SK-N-SH (cell line): Measurements from ENCODE around the gene LIPE. TPM values are rescaled to one million over a fixed set of nuclear protein-coding genes. Genes with fewer than 3 reads are reported as not detected.

Experiments
- CTCF ChIA-PET: fragments of 300-600, 350-600 bp; formaldehyde crosslinking; extraction: SDS; loops from one replicate; lab custom pipeline; 2021; lab: Yijun Ruan, JAX
- POLR2A ChIA-PET: fragments of 350-600 bp; sonication (Branson Sonifier 250); formaldehyde crosslinking; extraction: SDS; loops from one replicate; lab custom pipeline; 2020; ENCODE audit warnings: antibody characterized with exemption, inconsistent platforms; lab: Yijun Ruan, JAX
- DNase-seq: peaks from one replicate; pipeline ENCODE4 v3.0.0; 2012
- H2AFZ ChIP-seq: fragments of 200-600 bp; sonication (generic); 2 replicates; pipeline ENCODE4 v1.8.1; 2016; ENCODE audit warnings: antibody characterized with exemption, mild to moderate bottlenecking, low read depth
- H3F3A ChIP-seq: fragments of 200-600 bp; sonication (generic); replicated peaks from 2 replicates; pipeline ENCODE3; 2016; ENCODE audit warnings: antibody characterized with exemption, mild to moderate bottlenecking; ENCODE audit not compliant: insufficient read depth
- H3K27ac ChIP-seq, 2 experiments: fragments of 200-500 bp in 1 of 2; fragments of 200-600 bp in 1 of 2; sonication (Bioruptor generic) in 1 of 2; sonication (generic), shearing (Covaris generic) in 1 of 2; 2 replicates each; pipeline versions ENCODE4 v1.5.1 to v1.6.1; 2014 to 2016; ENCODE audit warnings: low read depth in 2 of 2, inconsistent platforms in 1 of 2, low read length in 1 of 2, mild to moderate bottlenecking in 1 of 2, mixed read lengths in 1 of 2
- H3K27me3 ChIP-seq: fragments of 200-600 bp; sonication (generic), shearing (Covaris generic); 2 replicates; pipeline ENCODE4 v1.6.1; 2016; ENCODE audit warnings: mixed run types; ENCODE audit not compliant: insufficient read depth
- H3K36me3 ChIP-seq, 2 experiments: fragments of 200-500 bp in 1 of 2; fragments of 200-600 bp in 1 of 2; sonication (Bioruptor generic) in 1 of 2; sonication (generic) in 1 of 2; replicated peaks in 1 of 2; 2 replicates each; pipeline versions ENCODE3 to v1.5.1; 2014 to 2016; ENCODE audit warnings: low read length in 1 of 2, mild to moderate bottlenecking in 1 of 2; ENCODE audit not compliant: insufficient read depth in 2 of 2, control insufficient read depth in 1 of 2
- H3K4me1 ChIP-seq, 2 experiments: fragments of 200-500 bp in 1 of 2; fragments of 200-600 bp in 1 of 2; sonication (Bioruptor generic) in 1 of 2; sonication (generic), shearing (Covaris generic) in 1 of 2; 2 replicates each; pipeline versions ENCODE4 v1.5.1 to v1.6.1; 2014 to 2016; ENCODE audit warnings: low read depth in 1 of 2, low read length in 1 of 2, mixed run types in 1 of 2; ENCODE audit not compliant: insufficient read depth in 2 of 2, control insufficient read depth in 1 of 2
- H3K4me2 ChIP-seq: fragments of 200-600 bp; sonication (generic), shearing (Covaris generic); 2 replicates; pipeline ENCODE4 v1.6.1; 2017; ENCODE audit warnings: mixed run types
- H3K4me3 ChIP-seq, 2 experiments: fragments of 200-500 bp in 1 of 2; fragments of 200-600 bp in 1 of 2; sonication (Bioruptor generic) in 1 of 2; sonication (generic), shearing (Covaris generic) in 1 of 2; 2 replicates each; pipeline versions ENCODE4 v1.5.1 to v1.8.1; 2014 to 2016; ENCODE audit warnings: low read depth in 2 of 2, inconsistent platforms in 1 of 2, low read length in 1 of 2, mild to moderate bottlenecking in 1 of 2, mixed read lengths in 1 of 2, moderate library complexity in 1 of 2
- H3K79me2 ChIP-seq: fragments of 200-600 bp; sonication (generic); 2 replicates; pipeline ENCODE4 v1.8.1; 2017; ENCODE audit warnings: mild to moderate bottlenecking; ENCODE audit not compliant: insufficient read depth
- H3K9ac ChIP-seq: fragments of 200-600 bp; sonication (generic); 2 replicates; pipeline ENCODE4 v1.6.1; 2017; ENCODE audit warnings: mixed run types
- H3K9me2 ChIP-seq: fragments of 200-600 bp; sonication (generic); 2 replicates; pipeline ENCODE4 v1.6.1; 2017; ENCODE audit warnings: mixed run types
- H3K9me3 ChIP-seq: fragments of 200-600 bp; sonication (generic); 2 replicates; pipeline ENCODE4 v1.6.1; 2017; ENCODE audit warnings: mixed run types, mild to moderate bottlenecking, moderate library complexity
- H4K20me1 ChIP-seq: fragments of 200-600 bp; sonication (generic); 2 replicates; pipeline ENCODE4 v1.6.1; 2017; ENCODE audit warnings: mild to moderate bottlenecking, mixed run types; ENCODE audit not compliant: insufficient read depth
- CHD2 ChIP-seq: fragments of 150-350 bp; IDR thresholded peaks from 2 replicates; pipeline ENCODE4 v1.6.1; 2018; ENCODE audit warnings: low read length; ENCODE audit not compliant: partially characterized antibody
- CTCF ChIP-seq: fragments of 200-600 bp; sonication (generic); IDR thresholded peaks from 2 replicates; pipeline ENCODE4 v1.6.1; 2017; ENCODE audit warnings: antibody characterized with exemption, mild to moderate bottlenecking, moderate library complexity
- EP300 ChIP-seq, 2 experiments: IDR thresholded peaks; 2 replicates each; pipeline versions ENCODE4 v1.4.0 to v1.6.1; 2012; ENCODE audit warnings: borderline replicate concordance in 1 of 2, low read depth in 1 of 2, low read length in 1 of 2
- FOXJ3 ChIP-seq: sonication (generic); formaldehyde crosslinking; IDR thresholded peaks from 2 replicates; pipeline ENCODE4 v1.5.1; 2020; ENCODE audit warnings: mild to moderate bottlenecking, missing genetic modification reagents
- FOXM1 ChIP-seq: IDR thresholded peaks from 2 replicates; pipeline ENCODE4 v1.4.0; 2012; ENCODE audit warnings: low read depth, mild to moderate bottlenecking
- GATA2 ChIP-seq: sonication (generic); formaldehyde crosslinking; IDR thresholded peaks from 2 replicates; pipeline ENCODE4 v1.5.0; 2020; ENCODE audit warnings: mild to moderate bottlenecking, missing genetic modification reagents
- MXI1 ChIP-seq: IDR thresholded peaks from 2 replicates; pipeline ENCODE4 v1.6.1; 2012; ENCODE audit warnings: mild to moderate bottlenecking, low read depth, low read length, improper control_type of control experiment
- NRF1 ChIP-seq: IDR thresholded peaks from 2 replicates; pipeline ENCODE4 v1.6.1; 2012; ENCODE audit warnings: low read depth, mild to moderate bottlenecking, low read length
- POLR2AphosphoS5 ChIP-seq: IDR thresholded peaks from 2 replicates; pipeline ENCODE4 v1.6.1; 2012; ENCODE audit warnings: low read depth, low read length
- RAD21 ChIP-seq: IDR thresholded peaks from 2 replicates; pipeline ENCODE4 v1.6.1; 2012; ENCODE audit warnings: mild to moderate bottlenecking, low read length
- RCOR1 ChIP-seq: fragments of 150-350 bp; IDR thresholded peaks from 2 replicates; pipeline ENCODE4 v1.6.1; 2017; ENCODE audit warnings: antibody characterized with exemption, low read length
- SIN3A ChIP-seq: IDR thresholded peaks from 2 replicates; pipeline ENCODE4 v1.6.1; 2012; ENCODE audit warnings: low read depth, mild to moderate bottlenecking, low read length, moderate library complexity, borderline replicate concordance
- SMC3 ChIP-seq: IDR thresholded peaks from 2 replicates; pipeline ENCODE4 v1.6.1; 2012; ENCODE audit warnings: low read depth, low read length, improper control_type of control experiment
- TAF1 ChIP-seq: IDR thresholded peaks from 2 replicates; pipeline ENCODE4 v1.6.1; 2012; ENCODE audit warnings: low read depth, mild to moderate bottlenecking, low read length, moderate library complexity, borderline replicate concordance
- YY1 ChIP-seq: IDR thresholded peaks from 2 replicates; pipeline ENCODE4 v1.4.0; 2012; ENCODE audit warnings: low read depth, mild to moderate bottlenecking
- WGBS: methylation state at CpG from one replicate; pipeline ENCODE4 v1.1.6; 2017; ENCODE audit warnings: low lambda C conversion rate; 5-methylcytosine and 5-hydroxymethylcytosine counted together
- polyA plus RNA-seq, 3 experiments: library from polyadenylated mRNA; depleted of rRNA; stranded (reverse); fragments of >200 nt; gene quantifications; 2 replicates each; pipeline ENCODE4 v1.2.3, GENCODE V29; 2012
- TF ChIP-seq, protein P1 (sequence below): IDR thresholded peaks from 2 replicates; pipeline ENCODE4 v1.6.1; 2012; ENCODE audit warnings: mild to moderate bottlenecking, low read depth, low read length, moderate library complexity
- TF ChIP-seq, protein P2 (sequence below): IDR thresholded peaks from 2 replicates; pipeline ENCODE4 v1.4.0; 2012; ENCODE audit warnings: low read depth, borderline replicate concordance

LIPE gene
- polyA plus RNA-seq, 1 of the 3 experiments (the other 2 are of a cell fraction) = 4.4 TPM

DNA sequence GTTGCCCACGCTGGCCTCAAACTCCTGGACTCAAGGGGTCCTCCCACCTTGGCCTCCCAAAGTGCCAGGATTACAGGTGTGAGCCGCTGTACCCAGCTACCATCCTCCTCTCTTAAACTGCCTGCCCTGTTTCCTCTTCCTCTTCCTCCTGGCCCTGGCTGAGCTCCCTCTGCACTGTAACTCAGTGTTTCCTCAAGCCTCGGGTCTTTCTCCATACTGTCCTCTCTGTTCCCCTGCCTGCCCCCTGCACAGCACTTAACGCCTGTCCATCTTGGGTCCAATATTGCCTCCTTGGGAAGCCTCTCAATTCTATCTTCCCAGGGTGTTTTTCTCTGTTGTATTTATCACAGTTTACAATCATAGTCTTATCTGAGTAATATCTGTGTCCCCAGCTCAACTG is 6.1 kb downstream of the LIPE start:
- ChIA-PET POLR2A (no interaction called here), CTCF (interaction anchor here (2.1 kb wide), 1 partner anchor 20 kb away, joined by 8 read pairs; no protein-coding TSS in a partner anchor)
- H3K36me3 ChIP-seq = no peaks in the 10 kb centered on the region
- H3K4me1 ChIP-seq = peaks cover 0 to 21% of the 10 kb centered on the region in 2 experiments; a peak in 1 of 4 replicates
- H3K27me3 ChIP-seq = no peaks in the 10 kb centered on the region
- no peaks in the 10 kb centered on the region for H3F3A ChIP-seq
- no peak overlapping the region for H3K9ac ChIP-seq
- H3K79me2 ChIP-seq = no peaks in the 10 kb centered on the region
- no peak overlapping the region for H3K27ac ChIP-seq
- DNase-seq = no peak
- H3K9me2 ChIP-seq = no peaks in the 10 kb centered on the region
- 94% methylated on average over 4 of the region's 4 CpGs for WGBS
- TF ChIP-seq RAD21 (no peak), EP300 (IDR thresholded peaks at IDR 0.05; ENCODE audit: borderline replicate concordance in 1 of 2, low read depth in 1 of 2, low read length in 1 of 2) (no peak), YY1 (no peak), POLR2AphosphoS5 (no peak), GATA2 (CRISPR knock-in tag) (no peak), FOXM1 (no peak), MXI1 (no peak), CTCF (no peak)
- TF ChIP-seq, protein P1, sequence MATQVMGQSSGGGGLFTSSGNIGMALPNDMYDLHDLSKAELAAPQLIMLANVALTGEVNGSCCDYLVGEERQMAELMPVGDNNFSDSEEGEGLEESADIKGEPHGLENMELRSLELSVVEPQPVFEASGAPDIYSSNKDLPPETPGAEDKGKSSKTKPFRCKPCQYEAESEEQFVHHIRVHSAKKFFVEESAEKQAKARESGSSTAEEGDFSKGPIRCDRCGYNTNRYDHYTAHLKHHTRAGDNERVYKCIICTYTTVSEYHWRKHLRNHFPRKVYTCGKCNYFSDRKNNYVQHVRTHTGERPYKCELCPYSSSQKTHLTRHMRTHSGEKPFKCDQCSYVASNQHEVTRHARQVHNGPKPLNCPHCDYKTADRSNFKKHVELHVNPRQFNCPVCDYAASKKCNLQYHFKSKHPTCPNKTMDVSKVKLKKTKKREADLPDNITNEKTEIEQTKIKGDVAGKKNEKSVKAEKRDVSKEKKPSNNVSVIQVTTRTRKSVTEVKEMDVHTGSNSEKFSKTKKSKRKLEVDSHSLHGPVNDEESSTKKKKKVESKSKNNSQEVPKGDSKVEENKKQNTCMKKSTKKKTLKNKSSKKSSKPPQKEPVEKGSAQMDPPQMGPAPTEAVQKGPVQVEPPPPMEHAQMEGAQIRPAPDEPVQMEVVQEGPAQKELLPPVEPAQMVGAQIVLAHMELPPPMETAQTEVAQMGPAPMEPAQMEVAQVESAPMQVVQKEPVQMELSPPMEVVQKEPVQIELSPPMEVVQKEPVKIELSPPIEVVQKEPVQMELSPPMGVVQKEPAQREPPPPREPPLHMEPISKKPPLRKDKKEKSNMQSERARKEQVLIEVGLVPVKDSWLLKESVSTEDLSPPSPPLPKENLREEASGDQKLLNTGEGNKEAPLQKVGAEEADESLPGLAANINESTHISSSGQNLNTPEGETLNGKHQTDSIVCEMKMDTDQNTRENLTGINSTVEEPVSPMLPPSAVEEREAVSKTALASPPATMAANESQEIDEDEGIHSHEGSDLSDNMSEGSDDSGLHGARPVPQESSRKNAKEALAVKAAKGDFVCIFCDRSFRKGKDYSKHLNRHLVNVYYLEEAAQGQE = no peak
- H3K4me3 ChIP-seq = no peak overlapping the region
- H3K9me3 ChIP-seq = no peaks in the 10 kb centered on the region
- H2AFZ ChIP-seq = no peak overlapping the region
- H4K20me1 ChIP-seq = no peaks in the 10 kb centered on the region
- no peak overlapping the region for H3K4me2 ChIP-seq

DNA sequence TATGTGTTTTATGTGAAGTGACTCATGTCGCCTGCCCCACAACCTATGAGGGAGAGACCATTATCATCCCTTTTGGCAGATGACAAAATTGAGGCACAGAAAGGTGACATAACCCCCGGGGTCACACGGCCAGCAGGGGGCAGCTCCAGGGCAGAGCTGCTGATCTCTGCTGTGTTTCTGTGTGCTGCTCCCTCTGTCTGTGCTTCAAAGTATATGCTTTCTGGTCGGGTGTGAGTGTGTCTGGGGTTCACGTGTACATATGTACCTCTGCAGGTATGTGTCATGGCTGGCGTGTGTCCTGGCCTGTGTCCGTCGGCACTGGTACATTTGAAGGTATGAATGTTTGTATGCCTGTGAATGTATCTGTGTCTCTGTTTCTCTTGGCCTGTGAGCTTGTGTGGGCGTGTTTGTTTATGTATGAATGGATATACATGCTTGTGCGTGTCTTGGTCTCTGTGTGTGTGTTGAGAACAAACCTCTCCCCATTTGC is 7.1 kb downstream of the LIPE start:
- no peaks in the 10 kb centered on the region for H3K27me3 ChIP-seq
- H3K4me3 ChIP-seq = no peak overlapping the region
- H3K4me1 ChIP-seq = peaks cover 0 to 21% of the 10 kb centered on the region in 2 experiments; a peak in 1 of 4 replicates
- no peak overlapping the region for H3K4me2 ChIP-seq
- WGBS = 59% methylated on average over 10 of the region's 10 CpGs
- no peaks in the 10 kb centered on the region for H3K9me3 ChIP-seq
- no peaks in the 10 kb centered on the region for H3K79me2 ChIP-seq
- H3F3A ChIP-seq = no peaks in the 10 kb centered on the region
- DNase-seq = peak; percentile 76
- H3K27ac ChIP-seq = no peak overlapping the region
- ChIA-PET CTCF (interaction anchor here (1.0 to 2.1 kb wide), 4 partner anchors 13 to 21 kb away, joined by 4 to 8 read pairs (median 6); no protein-coding TSS in a partner anchor), POLR2A (no interaction called here)
- H3K36me3 ChIP-seq = no peaks in the 10 kb centered on the region
- no peak overlapping the region for H3K9ac ChIP-seq
- H2AFZ ChIP-seq = no peak overlapping the region
- H4K20me1 ChIP-seq = no peaks in the 10 kb centered on the region
- H3K9me2 ChIP-seq = no peaks in the 10 kb centered on the region
- TF ChIP-seq EP300 (IDR thresholded peaks at IDR 0.05; ENCODE audit: borderline replicate concordance in 1 of 2, low read depth in 1 of 2, low read length in 1 of 2) = no peak
- TF ChIP-seq, protein P2, sequence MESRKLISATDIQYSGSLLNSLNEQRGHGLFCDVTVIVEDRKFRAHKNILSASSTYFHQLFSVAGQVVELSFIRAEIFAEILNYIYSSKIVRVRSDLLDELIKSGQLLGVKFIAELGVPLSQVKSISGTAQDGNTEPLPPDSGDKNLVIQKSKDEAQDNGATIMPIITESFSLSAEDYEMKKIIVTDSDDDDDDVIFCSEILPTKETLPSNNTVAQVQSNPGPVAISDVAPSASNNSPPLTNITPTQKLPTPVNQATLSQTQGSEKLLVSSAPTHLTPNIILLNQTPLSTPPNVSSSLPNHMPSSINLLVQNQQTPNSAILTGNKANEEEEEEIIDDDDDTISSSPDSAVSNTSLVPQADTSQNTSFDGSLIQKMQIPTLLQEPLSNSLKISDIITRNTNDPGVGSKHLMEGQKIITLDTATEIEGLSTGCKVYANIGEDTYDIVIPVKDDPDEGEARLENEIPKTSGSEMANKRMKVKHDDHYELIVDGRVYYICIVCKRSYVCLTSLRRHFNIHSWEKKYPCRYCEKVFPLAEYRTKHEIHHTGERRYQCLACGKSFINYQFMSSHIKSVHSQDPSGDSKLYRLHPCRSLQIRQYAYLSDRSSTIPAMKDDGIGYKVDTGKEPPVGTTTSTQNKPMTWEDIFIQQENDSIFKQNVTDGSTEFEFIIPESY = no peak
- TF ChIP-seq SMC3 = peak; percentile 25; the same call in 1 of the 2 replicates
- no peak for TF ChIP-seq FOXJ3
- TF ChIP-seq RAD21 = peak; percentile 30; the same call in 1 of the 2 replicates
- TF ChIP-seq CHD2 = no peak
- TF ChIP-seq NRF1 = no peak
- no peak for TF ChIP-seq RCOR1
- TF ChIP-seq CTCF = peak; percentile 68
- no peak for TF ChIP-seq SIN3A
- no peak for TF ChIP-seq TAF1
